ENCODE results near the gene GPR158. TPM values are rescaled to one million over a fixed set of nuclear protein-coding genes. Genes with fewer than 3 reads are reported as not detected.

Gene GPR158
- polyA plus RNA-seq, 3 donors = 0.17 to 0.52 (median 0.20) TPM

DNA sequence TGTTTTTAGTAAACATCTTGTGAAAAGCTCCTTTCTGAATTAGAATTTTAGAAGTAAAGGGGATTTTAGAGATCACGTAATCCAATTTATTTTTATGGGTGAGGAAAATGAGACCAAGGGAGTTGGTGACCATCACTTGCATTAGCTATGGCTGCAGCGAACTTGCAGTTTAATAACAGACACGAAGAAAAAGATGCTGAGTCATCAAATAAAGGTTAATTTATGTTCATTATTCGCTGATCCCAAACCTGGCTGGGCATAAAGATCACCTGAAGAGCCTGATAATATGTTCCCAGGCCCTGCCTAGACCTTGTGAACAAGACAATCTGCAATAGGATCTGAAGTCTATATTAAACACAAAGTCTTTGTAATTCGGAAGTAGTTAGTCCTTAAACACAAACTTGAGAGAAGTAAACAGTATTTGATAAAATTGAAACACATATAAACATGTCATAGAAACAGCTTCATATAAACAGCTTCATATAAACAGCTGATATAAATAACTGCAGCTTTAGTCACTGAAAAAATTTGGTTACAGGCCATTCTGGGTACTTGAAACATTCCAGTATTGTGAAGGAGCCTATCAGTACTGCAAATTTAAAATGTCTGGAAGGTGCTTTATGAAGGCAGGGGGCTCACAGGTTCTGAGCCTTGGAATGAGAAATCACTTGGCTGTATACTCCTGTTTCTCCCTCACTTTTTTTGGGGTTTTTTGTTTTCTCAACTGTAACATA lies 16.5 kb downstream of the GPR158 start:
- no peak for DNase-seq

DNA sequence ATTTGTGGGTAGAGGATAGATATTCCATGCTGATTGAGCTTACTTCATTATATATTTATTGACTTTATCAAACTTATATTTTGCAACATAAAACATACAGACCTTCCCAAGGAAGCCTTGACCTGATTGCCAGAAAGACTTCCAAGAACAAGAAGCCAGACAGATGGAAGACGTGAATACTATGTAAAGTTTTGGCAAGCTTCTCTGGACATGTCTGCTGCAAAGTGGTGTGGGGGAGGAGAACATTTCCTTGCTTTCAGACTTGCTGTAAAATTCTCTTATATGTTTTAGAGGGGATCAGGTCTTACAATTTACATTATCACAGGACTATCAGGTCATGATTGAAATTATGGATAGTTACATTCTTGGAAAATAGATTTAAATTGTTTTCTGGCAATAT lies 23.4 kb downstream of the GPR158 start:
- DNase-seq = no peak

DNA sequence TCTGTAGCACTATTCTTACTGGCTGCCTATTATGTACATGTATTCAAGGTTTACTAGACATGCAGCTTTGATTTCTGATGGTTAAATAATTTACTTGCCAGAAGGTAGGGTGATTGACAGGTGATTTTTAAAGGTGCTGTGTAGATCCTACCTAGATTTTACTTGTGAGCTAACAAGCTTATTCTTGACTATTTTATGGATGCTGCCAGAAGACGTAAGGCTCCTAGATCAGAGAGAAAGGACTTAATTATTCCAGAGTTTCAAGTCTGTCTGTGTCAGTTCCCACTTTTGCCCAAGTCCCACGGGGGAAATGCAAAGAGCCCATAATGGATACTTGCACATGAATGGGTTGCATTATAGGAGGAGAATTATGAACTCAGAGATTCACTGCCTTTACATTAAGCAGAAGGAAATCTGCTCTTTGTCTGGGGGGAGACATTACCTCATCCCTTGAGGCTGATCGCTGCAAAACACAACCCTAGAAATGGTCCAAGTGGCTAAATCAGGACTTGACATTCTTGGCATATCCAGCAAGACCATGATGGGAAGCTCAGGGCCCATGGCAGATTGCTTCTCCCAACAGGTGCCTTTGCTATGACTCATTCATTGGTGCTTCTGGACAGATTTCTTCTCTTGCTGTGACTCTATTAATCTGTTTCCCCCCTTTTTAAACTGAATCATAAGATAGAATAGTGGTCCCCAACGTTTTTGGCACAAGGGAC lies 32.1 kb downstream of the GPR158 start:
- DNase-seq = no peak

DNA sequence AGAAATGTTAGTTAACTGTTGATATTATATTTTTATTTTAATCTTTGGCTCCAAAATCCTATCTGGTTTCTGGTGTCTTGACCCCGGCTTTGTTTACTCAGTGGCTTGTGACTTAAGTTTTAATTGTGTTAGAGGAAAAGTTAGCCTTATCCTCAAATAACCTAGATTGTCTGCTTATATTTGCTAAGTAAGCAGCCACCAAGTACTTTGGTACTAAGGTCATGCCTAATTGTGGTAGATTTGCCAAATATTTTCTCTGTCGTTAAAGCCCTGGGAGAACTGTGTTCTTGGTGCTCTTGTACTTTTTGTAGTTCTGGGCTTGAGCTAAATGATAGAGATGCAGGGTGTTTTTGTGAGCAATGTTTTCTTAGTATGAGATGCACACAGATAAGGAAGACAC lies 34.8 kb downstream of the GPR158 start:
- no peak for DNase-seq

DNA sequence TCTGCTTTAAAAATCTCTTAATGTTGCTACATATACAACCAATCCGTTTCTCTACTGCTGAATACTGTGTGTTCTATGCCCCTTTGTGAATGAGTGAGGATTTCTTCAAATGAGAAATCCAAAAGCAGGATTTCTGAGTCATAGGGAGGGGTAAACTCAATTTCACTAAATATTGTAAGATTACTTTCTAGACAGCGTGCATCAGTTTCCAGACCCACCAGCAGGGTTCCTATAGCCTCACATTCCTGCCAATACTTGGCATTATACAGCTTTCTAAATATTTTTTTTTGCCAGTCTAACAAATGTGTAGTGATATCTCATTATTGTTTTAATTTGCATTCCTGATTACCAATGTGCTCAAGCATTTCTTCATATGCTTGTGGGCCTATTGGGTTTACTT lies 35.5 kb downstream of the GPR158 start:
- no peak for DNase-seq

DNA sequence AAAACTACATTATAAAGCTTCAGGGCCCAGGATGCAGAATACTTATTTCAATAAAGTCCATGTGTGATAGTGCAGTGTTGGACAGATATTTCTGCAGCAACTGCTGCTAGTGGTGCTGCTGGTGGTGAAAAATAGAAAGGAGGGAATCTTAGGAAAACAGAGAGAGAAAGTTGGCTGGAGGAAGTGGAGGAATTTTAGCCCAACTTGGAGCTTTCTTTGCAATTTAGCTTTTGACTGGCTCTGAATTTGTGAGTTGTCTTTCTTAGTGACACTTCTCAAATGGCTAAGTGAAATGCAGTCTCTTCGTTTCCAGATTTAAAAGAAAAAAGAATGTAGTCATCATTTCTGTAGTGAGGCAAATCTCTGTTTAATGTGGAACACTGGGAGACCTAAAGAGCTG lies 45.4 kb downstream of the GPR158 start:
- DNase-seq = no peak

DNA sequence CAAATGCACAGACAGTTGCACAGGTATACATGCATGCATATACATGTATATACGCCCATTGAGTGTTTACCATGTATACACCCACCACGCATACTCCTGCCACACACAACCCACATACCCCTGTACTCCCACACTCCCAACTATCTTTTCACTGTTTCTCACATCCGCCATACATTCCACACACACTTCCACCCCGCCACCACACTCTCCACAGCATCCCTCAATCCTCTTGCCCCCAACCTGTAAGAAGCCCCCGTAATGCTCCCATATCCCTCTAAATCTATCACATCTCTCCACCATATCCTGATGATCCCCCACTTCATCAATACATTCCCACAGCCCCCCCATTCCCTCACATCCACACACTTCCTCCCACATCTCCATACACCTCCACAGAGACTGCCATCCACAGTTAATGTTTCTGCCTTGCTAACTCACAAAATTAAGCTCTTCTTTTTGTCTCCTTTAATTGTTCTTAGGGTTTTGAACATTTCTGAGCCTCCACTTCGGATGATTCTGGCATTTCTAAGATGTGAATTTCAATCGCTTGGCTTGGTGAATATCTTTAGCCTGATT lies 47.4 kb downstream of the GPR158 start:
- DNase-seq = no peak

DNA sequence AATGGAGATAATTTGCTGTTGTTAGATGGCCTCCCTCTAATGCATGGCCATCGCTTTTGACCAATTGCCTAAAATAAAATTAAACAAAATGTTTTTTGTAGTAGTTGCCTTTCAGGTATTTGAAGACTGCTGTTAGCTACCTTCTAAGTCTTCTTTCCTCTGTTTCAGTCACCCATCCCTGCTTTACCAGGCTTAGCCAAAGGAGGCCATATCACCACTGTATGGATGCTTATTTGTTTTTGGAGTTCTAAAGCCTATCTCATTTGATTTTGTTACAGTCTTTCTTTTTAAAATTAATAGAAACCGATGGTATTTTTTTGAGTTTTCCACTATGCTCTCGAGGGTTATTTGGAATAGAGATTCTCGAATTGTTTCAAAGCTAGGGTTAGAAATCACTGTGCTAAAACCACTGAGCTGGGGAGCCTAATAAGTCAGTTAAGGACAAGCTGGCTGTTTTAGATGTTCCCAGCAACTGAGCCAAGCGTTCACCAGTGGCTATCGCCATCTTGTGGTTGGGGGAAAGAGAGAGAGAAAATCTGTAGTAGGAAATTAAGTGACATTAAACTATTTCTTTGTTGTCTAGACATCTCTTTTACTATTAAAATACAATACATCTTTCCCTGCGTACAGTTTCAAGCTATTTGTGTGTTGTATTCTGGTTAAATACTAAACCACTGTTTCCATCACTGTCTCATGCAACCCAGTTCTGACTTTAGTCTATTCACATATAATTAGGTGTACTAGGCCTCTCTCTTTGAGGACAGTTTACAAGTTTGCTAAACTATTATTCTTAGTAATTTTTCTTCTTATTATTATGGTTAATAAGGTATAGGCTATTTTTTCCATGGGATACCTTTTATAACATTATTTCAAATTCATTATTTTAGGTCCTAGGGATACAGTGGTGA lies 52.2 kb downstream of the GPR158 start:
- peak; percentile 38 for DNase-seq

DNA sequence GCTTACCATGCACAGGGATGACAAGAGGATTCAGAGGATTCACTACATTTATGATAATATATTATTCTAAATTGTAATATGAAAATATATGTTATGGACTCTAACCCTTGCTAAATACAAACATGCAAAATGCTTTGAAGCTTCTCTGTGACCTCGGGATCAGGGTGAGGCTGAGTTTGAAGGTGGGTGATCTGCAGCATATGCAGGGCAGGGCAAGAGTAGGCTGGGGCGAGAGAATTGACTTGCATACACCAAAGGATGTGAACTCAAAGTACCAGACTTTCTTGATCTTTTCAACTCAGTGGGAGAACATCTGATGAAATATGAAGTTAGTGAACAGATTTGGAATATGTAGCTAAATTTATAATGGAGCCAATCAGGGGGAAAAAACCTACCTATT lies 57.0 kb downstream of the GPR158 start:
- no peak for DNase-seq

DNA sequence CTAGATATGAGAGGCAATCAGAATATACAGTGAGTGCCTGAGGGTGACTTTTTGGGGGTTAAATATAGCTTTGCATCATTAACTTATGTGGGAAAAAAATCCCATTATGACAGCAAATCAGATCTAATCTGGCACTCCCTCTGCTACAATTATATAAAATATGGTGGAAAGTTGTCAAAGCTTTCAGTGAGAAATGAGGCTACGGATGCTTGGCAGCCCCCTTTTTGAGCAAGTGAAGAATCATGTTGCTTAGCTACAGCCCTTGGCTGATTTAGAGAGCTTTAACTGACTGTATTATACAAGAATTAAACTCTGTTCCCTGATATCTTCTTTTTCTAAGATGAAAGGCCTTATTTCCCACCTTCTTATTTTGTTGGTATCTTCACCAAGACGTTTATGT lies 57.4 kb downstream of the GPR158 start:
- DNase-seq = no peak

DNA sequence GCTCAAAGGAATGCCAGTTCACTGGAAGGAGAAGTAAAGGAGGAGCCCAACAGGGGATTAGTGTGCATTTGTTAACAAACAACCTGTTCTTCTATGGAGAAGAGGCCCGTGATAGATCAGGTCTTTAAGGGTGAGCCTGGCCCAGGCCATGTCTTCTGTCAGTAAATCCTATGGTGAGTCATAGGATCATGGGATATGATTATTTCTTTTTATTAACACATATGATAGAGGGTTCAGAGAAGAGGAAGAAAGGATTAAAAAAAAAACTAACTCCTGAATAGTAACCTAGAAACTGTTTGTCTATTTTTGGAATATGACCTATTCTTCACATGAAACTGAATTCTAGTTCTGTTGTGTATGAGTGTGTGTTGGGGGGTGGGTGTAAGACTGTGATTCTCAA lies 70.4 kb downstream of the GPR158 start:
- no peak for DNase-seq

DNA sequence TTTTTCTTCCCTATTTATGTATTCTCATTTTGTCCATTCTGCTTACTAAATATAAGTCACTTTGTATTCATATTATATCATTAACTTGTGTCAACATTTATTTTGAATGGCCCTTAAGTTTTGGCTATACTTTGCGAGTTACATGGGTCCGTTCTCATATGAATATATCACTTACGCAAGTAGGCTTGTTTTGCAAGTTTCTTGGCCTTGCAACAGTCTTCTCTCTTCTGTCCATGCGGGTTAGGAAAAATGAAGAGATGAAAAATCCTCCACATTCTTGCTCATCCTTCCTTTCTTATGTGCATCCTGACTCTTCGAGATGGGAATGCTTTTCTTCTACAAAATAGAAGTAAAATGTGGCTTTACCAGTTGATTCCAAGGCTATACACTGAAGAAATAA lies 82.8 kb downstream of the GPR158 start:
- DNase-seq = no peak

DNA sequence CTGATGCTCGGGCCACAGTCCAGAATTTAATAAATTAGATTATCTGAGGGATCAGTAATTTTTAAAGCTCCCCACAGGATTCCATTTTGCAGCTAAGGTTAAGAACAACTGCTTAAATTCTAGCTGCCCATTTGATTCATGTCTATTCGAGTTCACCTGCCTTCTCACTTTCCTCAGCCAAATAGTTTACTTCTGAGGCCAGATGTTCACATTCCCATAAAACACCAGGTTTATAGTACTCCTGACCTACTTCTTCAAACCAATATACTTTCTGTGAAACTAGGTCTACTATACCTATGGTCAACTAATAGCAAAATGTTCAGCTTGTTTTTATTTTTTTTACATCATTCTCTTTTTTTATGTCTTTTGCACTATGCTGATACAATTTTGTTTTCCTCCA lies 86.3 kb downstream of the GPR158 start:
- peak; percentile 7 for DNase-seq

DNA sequence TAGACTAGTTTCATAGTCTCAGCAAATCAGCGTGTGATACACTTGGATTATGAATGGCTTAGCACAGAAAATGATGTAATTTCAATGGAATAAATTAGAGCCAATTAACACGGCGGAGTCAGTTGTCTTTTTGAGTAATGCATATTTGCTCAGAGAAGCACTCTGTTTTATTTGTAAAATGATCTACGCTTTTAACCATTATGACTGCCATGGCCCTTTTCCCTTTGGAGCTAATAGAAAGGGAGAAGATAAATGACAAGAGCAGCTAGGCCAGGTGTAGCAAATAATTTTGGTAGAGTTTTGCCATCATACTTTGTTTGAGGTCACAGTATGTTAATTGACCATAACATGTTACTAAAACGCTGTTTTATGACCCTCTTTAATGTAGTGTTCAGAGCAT lies 86.8 kb downstream of the GPR158 start:
- DNase-seq = no peak

DNA sequence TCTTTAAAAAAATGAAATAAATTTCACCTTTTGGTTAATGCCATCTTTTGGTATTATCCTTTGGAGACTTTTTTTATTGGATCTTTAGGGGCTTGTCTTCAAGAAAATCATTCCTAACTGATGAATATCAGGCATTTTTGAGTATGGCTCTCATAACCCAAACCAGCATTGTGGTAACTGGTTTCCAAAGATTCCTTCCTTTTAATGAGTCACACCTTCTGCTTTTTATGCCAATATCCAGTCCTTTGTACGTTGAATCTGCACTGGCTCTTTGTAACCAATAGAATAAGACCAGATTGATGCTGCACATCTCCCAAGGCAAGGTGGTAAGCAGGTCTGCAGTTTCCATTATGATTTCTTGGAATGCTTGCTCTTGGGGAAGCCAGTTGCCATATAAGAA lies 89.1 kb downstream of the GPR158 start:
- no peak for DNase-seq

DNA sequence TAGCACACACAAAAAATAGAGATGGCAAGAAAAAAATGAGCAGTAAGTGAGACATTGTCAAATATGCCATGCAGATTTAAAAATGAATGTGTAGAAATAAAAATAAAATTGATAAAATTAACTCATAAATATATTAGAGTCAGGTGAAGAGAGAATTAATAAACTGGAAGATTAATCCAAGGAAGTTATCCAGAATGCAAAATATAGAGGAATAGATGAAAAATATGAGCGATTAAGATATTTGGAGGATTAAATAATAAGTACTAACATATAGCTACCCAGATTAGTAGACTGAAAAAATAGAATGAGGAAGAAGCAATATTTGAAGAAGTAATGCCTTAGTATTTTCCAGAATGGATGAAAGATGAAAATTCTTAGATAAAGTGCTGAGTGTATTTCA lies 103.4 kb downstream of the GPR158 start:
- no peak for DNase-seq

DNA sequence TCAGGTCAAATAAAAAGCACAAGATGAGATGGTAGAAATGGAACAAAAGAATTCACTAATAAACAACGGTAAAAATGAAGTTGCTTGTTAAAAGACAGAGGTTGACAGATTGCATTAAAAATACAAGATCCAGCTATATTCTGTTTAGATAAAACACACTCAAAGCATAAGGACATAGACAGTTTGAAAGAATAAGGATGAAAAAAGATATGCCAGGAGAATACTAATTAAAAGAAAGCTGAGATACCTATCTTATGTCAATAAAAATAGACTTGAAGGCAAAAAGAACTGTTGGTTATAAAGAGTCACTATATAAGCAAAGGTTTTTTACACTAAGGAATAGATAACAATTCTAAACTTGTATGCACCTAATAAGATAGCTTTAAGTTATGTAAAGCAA lies 105.3 kb downstream of the GPR158 start:
- DNase-seq = no peak

DNA sequence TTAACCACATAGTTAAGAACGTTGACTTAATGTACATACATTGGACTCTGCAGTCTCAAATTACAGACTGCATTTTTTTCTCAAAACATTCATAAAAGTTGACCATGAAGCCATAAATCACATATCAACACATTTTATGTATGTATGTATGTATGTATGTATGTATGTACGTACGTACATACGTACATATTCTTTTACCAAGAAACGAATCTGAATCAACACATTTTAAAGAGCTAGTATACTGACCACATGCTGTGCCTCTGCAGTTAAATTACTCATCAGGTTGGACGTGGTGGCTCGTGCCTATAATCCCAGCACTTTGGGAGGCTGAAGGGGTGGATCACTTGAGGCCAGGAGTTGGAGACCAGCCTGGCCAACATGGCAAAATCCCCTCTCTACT lies 105.8 kb downstream of the GPR158 start:
- DNase-seq = no peak

DNA sequence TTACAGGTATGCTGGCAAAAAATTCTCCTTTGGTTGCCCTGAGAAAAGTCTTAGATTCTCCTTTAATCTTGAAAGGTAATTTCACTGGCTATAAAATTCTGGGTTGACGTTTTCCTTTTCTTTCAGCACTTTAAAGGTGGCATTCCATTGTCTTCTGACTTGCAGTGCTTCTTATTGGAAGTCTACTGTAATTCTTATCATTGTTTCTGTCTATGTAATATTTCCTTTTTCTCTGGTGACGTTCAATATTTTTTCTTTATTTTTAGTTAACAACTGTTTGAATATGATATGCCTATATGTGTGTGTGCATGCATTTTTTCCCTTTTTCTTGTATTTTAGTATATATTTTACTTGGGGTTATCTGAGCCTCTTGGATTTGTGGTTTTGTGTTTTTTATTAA lies 111.0 kb downstream of the GPR158 start:
- no peak for DNase-seq

DNA sequence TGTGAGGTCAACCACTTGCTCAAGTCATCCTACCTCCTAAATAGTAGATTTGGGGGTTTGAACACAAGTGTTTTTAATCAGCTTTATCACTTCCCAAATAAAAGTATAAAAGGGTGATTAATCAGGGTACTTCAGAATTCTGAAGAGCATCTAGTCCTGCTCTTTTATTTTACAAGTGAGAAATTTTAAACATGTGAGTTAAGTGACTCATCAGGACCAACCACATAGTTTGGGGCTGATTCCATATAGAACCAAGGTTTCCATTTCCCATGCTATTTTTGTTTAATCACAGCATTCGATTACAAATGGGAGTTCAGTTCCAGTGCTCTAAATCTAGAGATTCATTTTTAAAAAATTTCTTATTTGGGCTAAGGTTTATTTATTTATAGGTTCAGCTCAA lies 113.4 kb downstream of the GPR158 start:
- no peak for DNase-seq

DNA sequence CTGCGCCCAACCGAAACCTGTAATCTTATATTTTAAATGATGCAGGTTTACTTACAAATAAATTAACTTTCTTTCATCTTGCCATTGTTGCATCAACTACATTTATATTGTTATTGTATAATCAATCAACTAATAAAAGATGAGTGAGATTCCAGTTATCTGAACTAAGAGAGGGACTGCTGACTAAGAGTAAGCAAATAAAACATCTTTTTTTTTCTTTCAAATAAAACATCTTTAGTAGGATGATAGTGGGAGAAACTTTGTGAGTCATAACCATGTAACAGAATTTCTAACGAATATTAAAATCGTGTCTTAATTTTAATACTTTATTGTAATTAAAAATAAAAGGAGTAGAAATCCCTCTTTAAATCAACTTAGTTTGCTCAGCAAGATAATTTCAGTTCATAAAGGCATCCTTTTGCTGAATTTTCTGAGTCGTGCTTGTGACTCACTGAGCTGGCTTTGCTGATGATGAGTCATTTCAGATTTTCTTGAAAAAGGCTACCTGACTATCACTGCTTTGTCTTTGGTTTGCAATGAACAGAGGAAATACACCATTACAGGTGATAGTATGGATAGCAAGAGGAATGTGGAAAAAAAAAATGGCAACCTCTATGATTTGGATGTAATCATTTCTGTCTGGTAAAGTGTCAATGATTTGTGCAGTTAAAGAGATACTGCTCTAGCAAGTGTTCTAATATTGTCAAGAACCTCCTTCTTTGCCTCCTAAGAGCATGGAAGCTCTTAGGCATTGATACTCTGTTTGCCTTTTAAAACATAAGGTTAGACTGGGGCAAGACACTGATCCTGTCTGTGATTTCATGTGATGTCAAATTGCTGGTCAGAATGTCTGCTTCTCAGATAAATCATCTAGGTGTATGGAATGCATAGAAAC lies 119.5 kb downstream of the GPR158 start:
- DNase-seq = no peak
